ENCODE measurements around the gene ATP1A1.

ATP1A1 gene

GRCh38 chr1:116445534-116445933 is 72.5 kb downstream of the ATP1A1 start:
- DNase-seq, result no peak

- DNase-seq, result no peak
These were observed 73.6 kb downstream of the ATP1A1 start for GRCh38 chr1:116446686-116447085.

GRCh38 chr1:116448785-116449385 is 75.8 kb downstream of the ATP1A1 start:
- DNase-seq, result no peak

- no peak for DNase-seq
These were observed 76.5 kb downstream of the ATP1A1 start for GRCh38 chr1:116449578-116449977.

- no peak for DNase-seq
These were observed 78.7 kb downstream of the ATP1A1 start for GRCh38 chr1:116451702-116452101.

GRCh38 chr1:116453481-116453880 is 80.4 kb downstream of the ATP1A1 start:
- DNase-seq, result no peak

GRCh38 chr1:116453906-116454305 is 80.9 kb downstream of the ATP1A1 start:
- no peak for DNase-seq
